Testis (tissue), 5 donors: Measurements from ENCODE around the gene WFDC10B. TPM values are rescaled to one million over a fixed set of nuclear protein-coding genes. Genes with fewer than 3 reads are reported as not detected.

Source experiments
- DNase-seq: peaks from one replicate; pipeline ENCODE4 v3.0.0-alpha.2; 2019
- H3K27ac ChIP-seq, 2 donors: fragments of 200-600 bp; sonication (generic); one replicate each; pipeline ENCODE4 v1.5.1; 2019
- H3K27me3 ChIP-seq: fragments of 200-600 bp; sonication (generic); one replicate; pipeline ENCODE4 v1.5.1; 2019
- H3K36me3 ChIP-seq: fragments of 200-600 bp; sonication (generic); one replicate; pipeline ENCODE4 v1.5.1; 2017; ENCODE audit warnings: low read depth; ENCODE audit errors: missing control alignments
- H3K4me1 ChIP-seq: fragments of 200-600 bp; sonication (generic); one replicate; pipeline ENCODE4 v1.5.1; 2019
- H3K4me3 ChIP-seq, 2 donors: fragments of 200-600 bp; sonication (generic); one replicate each; pipeline ENCODE4 v1.5.1; 2017 to 2019
- H3K9me3 ChIP-seq: fragments of 200-600 bp; sonication (generic); one replicate; pipeline ENCODE4 v1.5.1; 2017
- POLR2A ChIP-seq: fragments of 450-650 bp; IDR thresholded peaks from one replicate; pipeline ENCODE4 v1.6.1; 2017; ENCODE audit warnings: antibody characterized with exemption, mild to moderate bottlenecking, moderate library complexity
- WGBS, 2 donors: methylation state at CpG; one replicate each; pipeline ENCODE4 v1.1.5; 2018; 5-methylcytosine and 5-hydroxymethylcytosine counted together
- intact Hi-C: fragments of 100-400 bp; cut with DNase I; formaldehyde crosslinking; loops from one replicate; pipeline ENCODE4 v1.15.1; 2023; ENCODE audit warnings: low total_unique reads
- long read RNA-seq, 2 donors: transcript quantifications; one replicate each; lab custom pipeline, GENCODE V29; 2026
- polyA plus RNA-seq: library from polyadenylated mRNA; stranded (reverse); fragments of 350-450 nt; fragmentation: Illumina TruSeq; extraction: RNeasy Lipid Tissue Mini Kit (QIAGEN cat#74804); gene quantifications from one replicate; pipeline ENCODE4 v1.2.3, GENCODE V29; 2014; ENCODE audit warnings: low read depth, low replicate concordance; ENCODE audit not compliant: insufficient read depth
- total RNA-seq, 2 donors: library from RNA; depleted of rRNA; stranded (reverse); fragments of >200 nt; gene quantifications; one replicate each; pipeline ENCODE4 v1.2.3, GENCODE V29; 2016
- TF ChIP-seq, protein P1 (sequence below), 3 experiments: fragments of 450-650 bp in 2 of 3; fragments of 200-600 bp in 1 of 3; sonication (generic) in 1 of 3; IDR thresholded peaks; one replicate each; pipeline ENCODE4 v1.5.1; 2016 to 2019; ENCODE audit warnings: antibody characterized with exemption in 3 of 3, mild to moderate bottlenecking in 2 of 3, moderate library complexity in 1 of 3

Gene WFDC10B
- total RNA-seq (1 to 10 TPM; 1.0 to 1.2 TPM), polyA plus RNA-seq (4.3 TPM)
- long read RNA-seq, donor 1, result 0 reads
- long read RNA-seq, donor 2, partial matches to known transcripts, result 0 of 1 reads
- long read RNA-seq, donor 2, other reads (novel, unspliced or antisense), result 0 of 1 reads

DNA sequence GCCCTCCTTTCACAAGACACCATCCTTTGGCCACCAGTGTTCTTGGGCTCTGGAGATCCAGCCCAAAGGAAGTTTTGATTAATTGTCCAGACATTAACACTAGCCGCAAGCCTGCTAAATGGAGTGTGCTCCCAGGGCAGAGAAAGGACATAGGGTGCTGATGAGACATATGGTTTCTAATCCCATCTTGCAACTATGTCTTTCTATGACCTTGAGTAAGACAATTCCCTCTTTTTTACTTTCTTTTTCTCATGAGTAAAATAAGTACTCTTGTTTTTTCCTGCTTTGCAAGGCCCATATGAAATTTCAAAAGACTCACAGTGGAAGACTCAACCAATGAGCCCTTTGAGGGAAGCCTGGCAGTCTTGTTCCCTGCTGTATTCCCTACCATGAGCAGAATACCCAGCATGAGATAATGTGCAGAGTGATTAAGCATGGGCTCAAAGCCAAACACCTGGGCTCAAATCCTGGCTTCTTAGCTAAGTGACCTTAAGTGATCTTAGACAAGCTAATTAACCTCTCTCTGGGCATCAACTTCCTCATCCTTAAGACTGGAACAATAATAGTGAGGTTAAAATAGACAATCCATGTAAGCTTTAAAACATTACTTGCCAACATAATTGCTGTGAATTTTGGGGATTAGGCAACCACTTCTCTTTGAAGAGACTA is at the start of gene WFDC10B:
Gene WFDC10B (minus strand): TSS at position 51 of the 669 bp plus-strand sequence. CDS start 19,027 bp downstream, outside the sequence.
- H3K9me3 ChIP-seq, result no peaks in the 10 kb centered on the region
- H3K36me3 ChIP-seq, result no peaks in the 10 kb centered on the region
- H3K27me3 ChIP-seq, result no peaks in the 10 kb centered on the region
- no peaks in the 10 kb centered on the region for H3K4me1 ChIP-seq
- intact Hi-C loops, result no loop called here
- 56 to 62% methylated on average over 1 of the region's 1 CpG for WGBS, 2 donors
- H3K4me3 ChIP-seq, result no peak within 1 kb of the TSS
- H3K27ac ChIP-seq, result no peak within 1 kb of the TSS
- no peak for TF ChIP-seq POLR2A
- DNase-seq, result no peak

DNA sequence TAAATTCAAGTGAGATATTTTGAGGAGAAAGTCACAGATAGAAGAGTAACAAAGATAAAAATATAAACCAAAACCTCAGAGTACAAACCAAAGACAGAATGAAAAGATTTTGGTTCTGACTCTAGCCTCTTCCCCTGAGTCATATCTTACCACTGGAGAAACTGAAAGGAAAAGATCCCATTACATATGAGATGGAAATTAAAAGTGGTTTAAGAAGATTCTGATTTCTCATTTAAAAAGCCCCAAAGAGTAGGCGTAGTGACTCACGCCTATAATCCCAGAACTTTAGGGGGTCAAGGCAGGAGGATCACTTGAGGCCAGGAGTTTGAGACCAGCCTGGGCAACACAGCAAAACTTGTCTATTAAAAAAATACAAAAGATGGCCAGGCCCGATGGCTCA is 47.9 kb upstream of the WFDC10B start:
- Histone ChIP-seq H3K4me3 (no peak overlapping the region), H3K4me1 (no peaks in the 10 kb centered on the region), H3K9me3 (no peaks in the 10 kb centered on the region), H3K36me3 (no peaks in the 10 kb centered on the region), H3K27me3 (no peaks in the 10 kb centered on the region), H3K27ac (no peak overlapping the region)
- TF ChIP-seq, protein P1, sequence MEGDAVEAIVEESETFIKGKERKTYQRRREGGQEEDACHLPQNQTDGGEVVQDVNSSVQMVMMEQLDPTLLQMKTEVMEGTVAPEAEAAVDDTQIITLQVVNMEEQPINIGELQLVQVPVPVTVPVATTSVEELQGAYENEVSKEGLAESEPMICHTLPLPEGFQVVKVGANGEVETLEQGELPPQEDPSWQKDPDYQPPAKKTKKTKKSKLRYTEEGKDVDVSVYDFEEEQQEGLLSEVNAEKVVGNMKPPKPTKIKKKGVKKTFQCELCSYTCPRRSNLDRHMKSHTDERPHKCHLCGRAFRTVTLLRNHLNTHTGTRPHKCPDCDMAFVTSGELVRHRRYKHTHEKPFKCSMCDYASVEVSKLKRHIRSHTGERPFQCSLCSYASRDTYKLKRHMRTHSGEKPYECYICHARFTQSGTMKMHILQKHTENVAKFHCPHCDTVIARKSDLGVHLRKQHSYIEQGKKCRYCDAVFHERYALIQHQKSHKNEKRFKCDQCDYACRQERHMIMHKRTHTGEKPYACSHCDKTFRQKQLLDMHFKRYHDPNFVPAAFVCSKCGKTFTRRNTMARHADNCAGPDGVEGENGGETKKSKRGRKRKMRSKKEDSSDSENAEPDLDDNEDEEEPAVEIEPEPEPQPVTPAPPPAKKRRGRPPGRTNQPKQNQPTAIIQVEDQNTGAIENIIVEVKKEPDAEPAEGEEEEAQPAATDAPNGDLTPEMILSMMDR (IDR thresholded peaks at IDR 0.05), result no peak
- TF ChIP-seq POLR2A, result no peak
- DNase-seq, result no peak
- 83 to 92% methylated on average over 3 of the region's 3 CpGs for WGBS, 2 donors
- intact Hi-C loops, result no loop called here

DNA sequence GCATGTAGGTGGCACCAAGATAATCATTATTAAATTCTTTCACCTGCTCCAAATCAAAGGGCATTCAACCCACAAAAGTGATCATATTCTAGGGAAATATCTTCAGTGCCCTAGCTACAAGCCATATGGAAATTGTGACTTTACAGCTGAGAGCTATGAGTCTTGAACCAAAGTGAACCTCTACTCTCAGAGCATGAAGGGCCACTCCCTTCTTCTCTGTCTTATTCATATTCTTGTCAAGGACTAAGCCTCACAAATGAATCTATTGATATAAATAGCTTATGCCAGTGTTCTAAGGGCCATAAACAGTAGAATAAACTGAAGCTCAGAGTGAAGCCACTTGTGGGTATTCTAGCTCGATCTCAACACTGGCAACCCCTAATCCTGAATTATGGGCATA is 46.9 kb upstream of the WFDC10B start:
- Histone ChIP-seq H3K9me3 (no peaks in the 10 kb centered on the region), H3K4me1 (no peaks in the 10 kb centered on the region), H3K27ac (no peak overlapping the region), H3K4me3 (no peak overlapping the region), H3K27me3 (no peaks in the 10 kb centered on the region), H3K36me3 (no peaks in the 10 kb centered on the region)
- 90 to 92% methylated on average over 1 of the region's 1 CpG for WGBS, 2 donors
- DNase-seq, result no peak
- intact Hi-C loops, result no loop called here
- TF ChIP-seq POLR2A, result no peak
- TF ChIP-seq, protein P1 (IDR thresholded peaks at IDR 0.05), result no peak

DNA sequence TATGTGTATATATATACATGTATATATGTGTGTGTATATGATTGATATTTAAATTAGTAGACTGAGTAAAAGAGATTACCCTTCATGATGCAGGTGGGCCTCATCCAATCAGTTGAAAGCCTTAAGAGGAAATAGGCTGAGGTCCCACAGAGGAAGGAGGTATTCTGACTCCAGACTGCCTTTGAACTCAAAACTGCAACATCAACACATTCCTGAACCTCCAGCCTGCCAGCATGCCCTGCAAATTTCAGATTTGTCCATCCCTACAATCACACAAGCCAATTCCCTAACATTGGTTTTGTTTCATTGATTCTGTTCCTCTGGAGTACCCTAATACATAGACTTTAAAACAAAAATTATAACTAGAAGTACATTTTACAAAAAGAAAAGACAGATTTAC is 40.2 kb upstream of the WFDC10B start:
- H3K4me3 ChIP-seq, result no peak overlapping the region
- no peak for TF ChIP-seq POLR2A
- TF ChIP-seq, protein P1 (IDR thresholded peaks at IDR 0.05), result no peak
- H3K4me1 ChIP-seq, result no peaks in the 10 kb centered on the region
- no peaks in the 10 kb centered on the region for H3K9me3 ChIP-seq
- H3K27ac ChIP-seq, result no peak overlapping the region
- H3K27me3 ChIP-seq, result no peaks in the 10 kb centered on the region
- intact Hi-C loops, result no loop called here
- H3K36me3 ChIP-seq, result no peaks in the 10 kb centered on the region
- no peak for DNase-seq

DNA sequence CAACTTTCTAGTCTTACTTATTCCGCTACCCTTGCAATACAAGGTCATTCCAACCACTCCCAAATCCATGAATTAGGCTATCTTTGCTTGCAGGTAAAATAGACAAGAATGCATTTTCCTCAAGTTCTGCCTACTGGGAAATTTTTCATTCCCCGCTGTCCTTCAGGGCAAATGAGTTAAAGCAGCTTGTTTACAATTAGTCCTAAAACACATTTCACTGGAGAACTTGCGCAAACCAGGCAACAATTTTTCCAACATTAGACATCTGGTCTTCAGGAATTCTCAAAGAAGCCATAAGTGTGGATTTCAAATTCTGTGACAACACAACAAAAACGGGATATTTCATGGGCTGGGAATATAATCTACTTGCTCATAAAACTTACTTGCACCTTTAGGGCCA is 37.8 kb upstream of the WFDC10B start:
- whole genome bisulfite sequencing, 2 donors, result 90 to 94% methylated on average over 4 of the region's 4 CpGs
- Histone ChIP-seq H3K27ac (no peak overlapping the region), H3K4me3 (no peak overlapping the region), H3K9me3 (no peaks in the 10 kb centered on the region), H3K36me3 (no peaks in the 10 kb centered on the region), H3K27me3 (no peaks in the 10 kb centered on the region), H3K4me1 (no peaks in the 10 kb centered on the region)
- TF ChIP-seq, protein P1 (IDR thresholded peaks at IDR 0.05), result no peak
- TF ChIP-seq POLR2A, result no peak
- intact Hi-C loops, result no loop called here
- DNase-seq, result no peak
